Natural killer cell (primary cell): ENCODE data around the gene LANCL1. TPM values are rescaled to one million over a fixed set of nuclear protein-coding genes. Genes with fewer than 3 reads are reported as not detected.

Experiments used
- ATAC-seq, 3 donors: fragments of 150-1000 bp in 2 of 3; fragments of 200-7000 bp in 1 of 3; cut with Tn5 transposase; 1 replicate in 1 of 3; 2 replicates in 2 of 3; pipeline ENCODE4 v1.10.0; 2021; ENCODE audit warnings: mild to moderate bottlenecking in 2 of 3, moderate library complexity in 2 of 3
- DNase-seq, 2 donors: peaks; one replicate each; pipeline versions ENCODE4 v3.0.0 to v3.0.0-alpha.2; 2013 to 2021; ENCODE audit warnings: mixed read lengths in 1 of 2
- H3K27ac ChIP-seq: one replicate; pipeline ENCODE4 v1.5.1; 2013; ENCODE audit warnings: mild to moderate bottlenecking, low read length
- H3K27me3 ChIP-seq: one replicate; pipeline ENCODE4 v1.6.1; 2013; ENCODE audit warnings: low read length; ENCODE audit not compliant: control insufficient read depth, insufficient read depth
- H3K36me3 ChIP-seq: one replicate; pipeline ENCODE4 v1.6.1; 2013; ENCODE audit warnings: low read length; ENCODE audit not compliant: control insufficient read depth, insufficient read depth
- H3K4me1 ChIP-seq: one replicate; pipeline ENCODE4 v1.6.1; 2013; ENCODE audit warnings: low read length; ENCODE audit not compliant: control insufficient read depth, insufficient read depth
- H3K4me3 ChIP-seq: one replicate; pipeline ENCODE4 v1.5.1; 2013; ENCODE audit warnings: low read length
- H3K9me3 ChIP-seq: one replicate; pipeline ENCODE4 v1.6.1; 2013; ENCODE audit warnings: low read length; ENCODE audit not compliant: control insufficient read depth, insufficient read depth
- H3K27ac Mint-ChIP-seq, 2 donors: one replicate each; pipeline ENCODE4 v1.8.0; 2022; ENCODE audit warnings: mild to moderate bottlenecking in 2 of 2, mixed read lengths in 2 of 2, moderate library complexity in 1 of 2
- H3K27me3 Mint-ChIP-seq, 2 donors: one replicate each; pipeline ENCODE4 v1.8.0; 2022; ENCODE audit warnings: low read depth in 2 of 2, mixed read lengths in 2 of 2
- H3K36me3 Mint-ChIP-seq: one replicate; pipeline ENCODE4 v1.8.0; 2022; ENCODE audit warnings: mixed read lengths
- H3K4me1 Mint-ChIP-seq, 2 donors: one replicate each; pipeline ENCODE4 v1.8.0; 2022; ENCODE audit warnings: mixed read lengths in 2 of 2
- H3K4me3 Mint-ChIP-seq: one replicate; pipeline ENCODE4 v1.8.0; 2022; ENCODE audit warnings: mild to moderate bottlenecking, moderate library complexity, mixed read lengths
- H3K9me3 Mint-ChIP-seq, 2 donors: one replicate each; pipeline ENCODE4 v1.8.0; 2022; ENCODE audit warnings: mixed read lengths in 2 of 2
- WGBS: methylation state at CpG from one replicate; pipeline ENCODE4 v1.1.7; 2013; ENCODE audit warnings: missing lambda C conversion rate; ENCODE audit not compliant: insufficient coverage; 5-methylcytosine and 5-hydroxymethylcytosine counted together
- intact Hi-C: fragments of 100-400 bp; cut with micrococcal nuclease; formaldehyde crosslinking; loops from one replicate; pipeline ENCODE4 v1.14.2; 2022
- total RNA-seq, 4 donors: library from RNA; stranded (reverse); fragments of 120-200 nt in 1 of 4; gene quantifications; one replicate each; pipeline versions ENCODE4 v1.2.3 to v1.2.4, GENCODE V29; 2013 to 2022
- TF ChIP-seq, protein P1 (sequence below): fragments of 200-600 bp; IDR thresholded peaks from one replicate; pipeline ENCODE4 v1.8.0; 2022; ENCODE audit warnings: antibody characterized with exemption

LANCL1 gene
- total RNA-seq, 3 donors from 2014 or later (not counting 1 experiment from before 2014, with no cell fraction given), result 21.0 to 27.0 (median 24.4) TPM

DNA sequence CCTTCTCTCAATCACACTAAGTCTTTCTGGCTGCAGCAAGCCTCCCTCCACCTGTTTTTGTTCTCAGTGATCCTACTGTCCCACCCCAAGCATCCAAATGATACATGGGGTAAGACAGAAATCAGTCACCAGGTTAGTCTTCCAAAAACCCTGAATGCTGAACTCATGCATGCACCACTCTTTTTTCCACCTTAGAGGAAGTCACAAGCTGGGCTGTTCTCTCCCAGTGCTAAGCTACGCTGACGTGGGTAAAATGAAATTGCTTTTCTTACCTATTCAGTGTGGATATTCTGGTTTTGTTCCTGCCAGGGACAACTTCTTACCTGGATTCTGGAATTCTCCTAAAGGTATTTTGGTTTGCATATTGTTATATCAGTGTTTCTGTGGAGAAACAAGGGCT, 54.2 kb downstream of the LANCL1 start:
- Histone ChIP-seq H3K27me3 (no peaks in the 10 kb centered on the region), H3K9me3 (peaks cover 17% of the 10 kb centered on the region), H3K36me3 (no peaks in the 10 kb centered on the region), H3K4me1 (no peaks in the 10 kb centered on the region), H3K27ac (no peak overlapping the region), H3K4me3 (no peak overlapping the region)
- H3K27me3 Mint-ChIP-seq, result peaks cover 0 to 14% of the 10 kb centered on the region in 2 donors
- no peak overlapping the region for H3K4me3 Mint-ChIP-seq
- 18% methylated on average over 2 of the region's 2 CpGs for WGBS
- intact Hi-C loops, result no loop called here
- ATAC-seq, result no peak
- TF ChIP-seq, protein P1, sequence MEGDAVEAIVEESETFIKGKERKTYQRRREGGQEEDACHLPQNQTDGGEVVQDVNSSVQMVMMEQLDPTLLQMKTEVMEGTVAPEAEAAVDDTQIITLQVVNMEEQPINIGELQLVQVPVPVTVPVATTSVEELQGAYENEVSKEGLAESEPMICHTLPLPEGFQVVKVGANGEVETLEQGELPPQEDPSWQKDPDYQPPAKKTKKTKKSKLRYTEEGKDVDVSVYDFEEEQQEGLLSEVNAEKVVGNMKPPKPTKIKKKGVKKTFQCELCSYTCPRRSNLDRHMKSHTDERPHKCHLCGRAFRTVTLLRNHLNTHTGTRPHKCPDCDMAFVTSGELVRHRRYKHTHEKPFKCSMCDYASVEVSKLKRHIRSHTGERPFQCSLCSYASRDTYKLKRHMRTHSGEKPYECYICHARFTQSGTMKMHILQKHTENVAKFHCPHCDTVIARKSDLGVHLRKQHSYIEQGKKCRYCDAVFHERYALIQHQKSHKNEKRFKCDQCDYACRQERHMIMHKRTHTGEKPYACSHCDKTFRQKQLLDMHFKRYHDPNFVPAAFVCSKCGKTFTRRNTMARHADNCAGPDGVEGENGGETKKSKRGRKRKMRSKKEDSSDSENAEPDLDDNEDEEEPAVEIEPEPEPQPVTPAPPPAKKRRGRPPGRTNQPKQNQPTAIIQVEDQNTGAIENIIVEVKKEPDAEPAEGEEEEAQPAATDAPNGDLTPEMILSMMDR, result no peak
- peaks cover 37% of the 10 kb centered on the region for H3K36me3 Mint-ChIP-seq
- no peaks in the 10 kb centered on the region for H3K4me1 Mint-ChIP-seq
- no peak for DNase-seq
- H3K9me3 Mint-ChIP-seq, result peaks cover 4 to 20% of the 10 kb centered on the region in 2 donors
- H3K27ac Mint-ChIP-seq, result no peak overlapping the region

DNA sequence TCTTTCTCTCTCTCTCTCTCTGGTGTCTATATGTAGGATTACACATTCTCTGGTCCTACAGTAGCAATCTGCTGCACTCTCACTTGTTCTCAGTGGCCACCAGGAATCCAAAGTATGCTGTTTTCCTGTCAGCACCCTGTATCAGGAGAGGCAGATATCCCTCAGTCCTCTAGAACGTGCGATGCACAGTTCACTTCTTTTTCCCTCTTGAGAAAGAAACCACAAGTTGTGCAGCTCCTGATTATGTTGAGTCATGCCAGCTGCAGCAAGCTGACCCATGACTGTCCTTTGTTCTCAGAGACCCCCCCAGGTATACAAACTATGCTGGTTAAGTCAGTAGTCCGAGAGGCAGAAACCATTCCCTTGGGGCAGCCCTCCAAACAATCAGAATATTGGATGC, 54.6 kb downstream of the LANCL1 start:
- H3K27ac Mint-ChIP-seq, result no peak overlapping the region
- H3K9me3 ChIP-seq, result peaks cover 12% of the 10 kb centered on the region
- H3K36me3 ChIP-seq, result no peaks in the 10 kb centered on the region
- no peaks in the 10 kb centered on the region for H3K4me1 ChIP-seq
- no peaks in the 10 kb centered on the region for H3K27me3 ChIP-seq
- H3K9me3 Mint-ChIP-seq, result peaks cover 4 to 16% of the 10 kb centered on the region in 2 donors
- no peak for ATAC-seq
- TF ChIP-seq, protein P1, result no peak
- no peaks in the 10 kb centered on the region for H3K4me1 Mint-ChIP-seq
- no peak overlapping the region for H3K27ac ChIP-seq
- intact Hi-C loops, result no loop called here
- H3K4me3 Mint-ChIP-seq, result no peak overlapping the region
- no peak overlapping the region for H3K4me3 ChIP-seq
- WGBS, result 6% methylated on average over 3 of the region's 3 CpGs
- DNase-seq, result no peak
- peaks cover 0 to 14% of the 10 kb centered on the region in 2 donors for H3K27me3 Mint-ChIP-seq
- H3K36me3 Mint-ChIP-seq, result peaks cover 32% of the 10 kb centered on the region

DNA sequence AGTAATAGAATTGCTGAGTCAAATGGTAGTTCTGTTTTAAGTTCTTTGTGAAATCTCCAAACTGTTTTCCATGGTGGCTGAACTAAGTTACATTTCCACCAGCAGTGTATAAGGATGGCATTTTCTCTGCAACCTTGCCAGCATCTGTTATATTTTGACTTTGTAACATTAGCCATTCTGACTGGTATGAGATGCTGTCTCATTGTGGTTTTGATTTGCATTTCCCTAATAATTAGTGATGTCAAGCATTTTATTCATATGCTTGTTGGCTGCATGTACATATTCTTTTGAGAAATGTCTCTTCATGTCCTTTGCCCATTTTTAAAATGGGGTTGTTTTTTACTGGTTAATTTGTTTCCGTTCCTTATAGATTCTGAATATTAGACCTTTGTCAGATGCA, 63.9 kb downstream of the LANCL1 start:
- Mint-ChIP-seq H3K36me3 (peaks cover 11% of the 10 kb centered on the region), H3K4me1 (no peaks in the 10 kb centered on the region), H3K9me3 (peaks cover 0 to 3% of the 10 kb centered on the region in 2 donors), H3K4me3 (no peak overlapping the region), H3K27ac (no peak overlapping the region), H3K27me3 (no peaks in the 10 kb centered on the region)
- WGBS, result 88% methylated on average over 1 of the region's 1 CpG
- Histone ChIP-seq H3K27ac (no peak overlapping the region), H3K36me3 (no peaks in the 10 kb centered on the region), H3K9me3 (no peaks in the 10 kb centered on the region), H3K4me1 (no peaks in the 10 kb centered on the region), H3K27me3 (no peaks in the 10 kb centered on the region), H3K4me3 (no peak overlapping the region)
- ATAC-seq (no peak), DNase-seq (no peak)
- TF ChIP-seq, protein P1, result no peak
- intact Hi-C loops, result no loop called here

DNA sequence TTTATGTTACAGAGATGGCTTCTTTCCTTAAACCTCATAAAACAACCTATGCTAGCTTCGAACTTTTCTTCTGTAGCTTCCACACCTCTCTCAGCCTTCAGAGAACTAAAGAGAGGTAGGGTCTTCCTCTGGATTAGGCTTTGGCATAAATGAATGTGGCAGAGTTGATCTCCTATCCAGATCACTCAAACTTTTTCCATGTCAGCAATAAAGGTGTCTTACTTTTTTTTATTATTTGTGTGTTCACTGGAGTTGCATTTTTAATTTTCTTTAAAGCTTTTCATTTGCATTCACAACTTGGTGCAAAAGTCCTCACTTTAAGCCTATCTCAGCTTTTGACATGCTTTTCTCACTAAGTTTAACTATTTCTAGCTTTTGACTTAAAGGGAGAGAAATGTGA, 66.0 kb downstream of the LANCL1 start:
- Mint-ChIP-seq H3K9me3 (peaks cover 0 to 3% of the 10 kb centered on the region in 2 donors), H3K36me3 (peaks cover 10% of the 10 kb centered on the region), H3K4me1 (no peaks in the 10 kb centered on the region), H3K27me3 (no peaks in the 10 kb centered on the region), H3K27ac (no peak overlapping the region), H3K4me3 (no peak overlapping the region)
- Histone ChIP-seq H3K27me3 (no peaks in the 10 kb centered on the region), H3K36me3 (no peaks in the 10 kb centered on the region), H3K9me3 (no peaks in the 10 kb centered on the region), H3K27ac (no peak overlapping the region), H3K4me1 (no peaks in the 10 kb centered on the region), H3K4me3 (no peak overlapping the region)
- DNase-seq (no peak), ATAC-seq (no peak)
- TF ChIP-seq, protein P1, result no peak
- intact Hi-C loops, result no loop called here
- no CpG with 5 or more reads among the region's 1 CpG for WGBS
